Measurements from ENCODE around the gene THAP4. TPM values are rescaled to one million over a fixed set of nuclear protein-coding genes. Genes with fewer than 3 reads are reported as not detected.

THAP4 gene
- total RNA-seq, 1 donor from 2014 or later = 54.8 TPM

GRCh38 chr2:241561832-241562231 is 75.1 kb downstream of the THAP4 start:
- Histone ChIP-seq H3K27me3 (ENCODE audit: control insufficient read depth, insufficient read depth, low read length) (no peaks in the 10 kb centered on the region), H3K4me3 (ENCODE audit: low read depth, low read length) (peak overlapping the region; percentile 8), H3K36me3 (ENCODE audit: control insufficient read depth, insufficient read depth, low read length) (peaks cover 20% of the 10 kb centered on the region)
- FAIRE-seq (no peak), DNase-seq (ENCODE audit: low read depth) (peak; percentile 75)
- no peak for TF ChIP-seq CTCF (IDR thresholded peaks at IDR 0.05; ENCODE audit: insufficient read depth, low read length, severe bottlenecking)

- H3K4me3 ChIP-seq (ENCODE audit: low read depth, low read length) = no peak overlapping the region
- DNase-seq (ENCODE audit: low read depth) (no peak), FAIRE-seq (no peak)
- peaks cover 20% of the 10 kb centered on the region for H3K36me3 ChIP-seq (ENCODE audit: control insufficient read depth, insufficient read depth, low read length)
- H3K27me3 ChIP-seq (ENCODE audit: control insufficient read depth, insufficient read depth, low read length) = no peaks in the 10 kb centered on the region
- TF ChIP-seq CTCF (IDR thresholded peaks at IDR 0.05; ENCODE audit: insufficient read depth, low read length, severe bottlenecking) = no peak
Observed at GRCh38 chr2:241560883-241561474, 76.0 kb downstream of the THAP4 start.

GRCh38 chr2:241560162-241560882 is 76.6 kb downstream of the THAP4 start:
- H3K27me3 ChIP-seq (ENCODE audit: control insufficient read depth, insufficient read depth, low read length) = no peaks in the 10 kb centered on the region
- DNase-seq (ENCODE audit: low read depth) (no peak), FAIRE-seq (no peak)
- no peak for TF ChIP-seq CTCF (IDR thresholded peaks at IDR 0.05; ENCODE audit: insufficient read depth, low read length, severe bottlenecking)
- H3K36me3 ChIP-seq (ENCODE audit: control insufficient read depth, insufficient read depth, low read length) = peaks cover 20% of the 10 kb centered on the region
- peak overlapping the region; percentile 64 for H3K4me3 ChIP-seq (ENCODE audit: low read depth, low read length)

GRCh38 chr2:241559323-241560161 is 77.4 kb downstream of the THAP4 start:
- Histone ChIP-seq H3K27me3 (ENCODE audit: control insufficient read depth, insufficient read depth, low read length) (no peaks in the 10 kb centered on the region), H3K36me3 (ENCODE audit: control insufficient read depth, insufficient read depth, low read length) (peaks cover 20% of the 10 kb centered on the region), H3K4me3 (ENCODE audit: low read depth, low read length) (peak overlapping the region; percentile 64)
- no peak for TF ChIP-seq CTCF (IDR thresholded peaks at IDR 0.05; ENCODE audit: insufficient read depth, low read length, severe bottlenecking)
- DNase-seq (ENCODE audit: low read depth) (peak; percentile 30), FAIRE-seq (no peak)

- H3K27me3 ChIP-seq (ENCODE audit: control insufficient read depth, insufficient read depth, low read length) = no peaks in the 10 kb centered on the region
- H3K36me3 ChIP-seq (ENCODE audit: control insufficient read depth, insufficient read depth, low read length) = peaks cover 15% of the 10 kb centered on the region
- TF ChIP-seq CTCF (IDR thresholded peaks at IDR 0.05; ENCODE audit: insufficient read depth, low read length, severe bottlenecking) = no peak
- FAIRE-seq = no peak
- peak within 1 kb of the TSS; percentile 64 for H3K4me3 ChIP-seq (ENCODE audit: low read depth, low read length)
- peak; percentile 61 for DNase-seq (ENCODE audit: low read depth)
Observed at GRCh38 chr2:241558532-241559322, 78.2 kb downstream of the THAP4 start, which contains the start of gene BOK. BOK (plus strand) TSS chr2:241558745; CDS start chr2:241559484, 739 bp downstream.
